SK-MEL-5 (cell line): ENCODE results near the gene AGFG2. TPM values are rescaled to one million over a fixed set of nuclear protein-coding genes. Genes with fewer than 3 reads are reported as not detected.
"Not testable (repeated sequence)": the region's sequence is repeated elsewhere in the genome, so short reads cannot be mapped to it uniquely, and the experiment has no call there.

Experiments used
- DNase-seq: peaks from one replicate; pipeline ENCODE4 v3.0.0-alpha.2; 2016; ENCODE audit warnings: low read depth, low spot score
- in situ Hi-C: cut with HindIII; loops from 2 replicates; pipeline ENCODE4 v1.10.0; 2016; ENCODE audit warnings: low sequenced_read_pairs, high pct_unique_total_duplicates, low pct_unique_long_range_greater_than_20kb
- total RNA-seq: library from RNA; depleted of rRNA; stranded (reverse); fragments of >200 nt; shearing (Covaris generic); gene quantifications from 2 replicates; pipeline ENCODE4 v1.2.3, GENCODE V29; 2014

The AGFG2 gene
- total RNA-seq, 1 experiment from 2014 or later = 18.1 TPM

DNA sequence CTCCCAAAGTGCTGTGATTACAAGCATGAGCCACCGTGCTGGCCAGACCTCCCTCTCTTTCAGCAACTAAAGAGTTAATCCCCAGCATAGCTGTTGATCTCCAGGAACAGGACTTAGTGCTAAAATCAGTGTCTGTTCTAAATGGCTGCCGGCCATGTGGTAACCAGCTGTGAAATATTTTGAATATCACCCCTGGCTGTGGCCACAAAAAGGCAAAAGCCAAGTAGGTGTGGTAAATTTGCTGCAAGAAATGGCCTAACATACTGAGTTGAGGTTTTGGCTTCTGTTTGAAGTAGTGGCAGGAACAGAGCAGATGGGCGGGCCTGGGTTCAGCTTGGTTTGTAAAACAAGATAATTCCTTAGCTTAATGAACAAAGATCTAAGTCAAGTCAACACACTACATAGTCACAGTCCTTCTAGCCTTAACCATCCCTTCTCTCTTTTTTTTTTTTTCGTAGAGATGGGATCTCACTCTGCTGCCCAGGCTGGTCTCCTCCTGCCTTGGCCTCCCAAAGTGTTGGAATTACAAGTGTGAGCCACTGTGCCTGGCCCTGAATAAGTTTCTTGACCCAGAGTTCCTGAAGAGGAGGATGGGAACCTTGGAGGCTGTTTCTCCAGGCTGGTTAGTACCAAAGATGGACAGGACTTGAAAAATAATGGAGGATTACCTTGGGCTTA lies 22.7 kb upstream of the AGFG2 start:
- peak; percentile 68 for DNase-seq
- in situ Hi-C loops = no loop called here

- in situ Hi-C loops = no loop called here
Observed at GRCh38 chr7:100517305-100517704, 21.7 kb upstream of the AGFG2 start.

DNA sequence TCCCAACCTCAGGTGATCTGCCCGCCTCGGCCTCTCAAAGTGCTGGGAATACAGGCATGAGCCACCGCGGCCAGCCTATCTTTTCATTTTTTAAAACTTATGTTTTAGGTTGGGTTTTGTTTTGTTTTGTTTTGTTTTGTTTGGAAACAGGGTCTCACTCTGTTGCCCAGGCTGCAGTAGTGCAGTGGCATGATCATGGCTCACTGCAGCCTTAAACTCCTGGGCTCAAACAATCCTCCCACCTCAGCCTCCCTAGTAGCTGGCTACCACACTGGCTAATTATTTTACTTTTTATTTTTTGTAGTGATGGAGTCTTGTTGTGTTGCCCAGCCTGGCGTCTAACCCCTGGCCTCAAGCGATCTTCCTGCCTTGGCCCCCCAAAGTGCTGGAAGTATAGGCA lies 19.4 kb upstream of the AGFG2 start:
- DNase-seq = no peak
- in situ Hi-C loops = no loop called here

More at GRCh38 chr7:100517305-100517704, 21.7 kb upstream of the AGFG2 start:
- no peak for DNase-seq

- in situ Hi-C loops = no loop called here
Observed at GRCh38 chr7:100520138-100520537, 18.9 kb upstream of the AGFG2 start.

DNA sequence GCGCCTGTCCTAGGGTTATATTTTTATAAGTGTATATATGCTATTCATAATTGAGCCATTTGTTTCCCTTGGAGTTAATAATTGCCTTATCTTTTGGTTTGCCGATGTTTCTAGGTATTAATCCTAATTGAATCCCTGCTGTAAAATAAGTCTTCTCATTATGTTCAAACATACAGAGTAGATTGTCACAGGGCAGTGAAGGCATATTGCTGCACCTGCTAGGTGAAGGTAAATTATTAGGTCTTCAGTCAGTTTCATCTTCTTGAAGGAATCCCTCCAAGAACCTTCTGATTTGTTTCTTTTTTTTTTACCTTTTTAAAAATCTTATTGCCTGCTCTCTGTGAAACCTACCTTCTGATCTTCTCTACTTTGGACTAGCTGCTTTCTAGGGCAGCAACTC lies 17.9 kb upstream of the AGFG2 start:
- in situ Hi-C loops = no loop called here
- DNase-seq = no peak

More at GRCh38 chr7:100520138-100520537, 18.9 kb upstream of the AGFG2 start:
- DNase-seq = no peak

DNA sequence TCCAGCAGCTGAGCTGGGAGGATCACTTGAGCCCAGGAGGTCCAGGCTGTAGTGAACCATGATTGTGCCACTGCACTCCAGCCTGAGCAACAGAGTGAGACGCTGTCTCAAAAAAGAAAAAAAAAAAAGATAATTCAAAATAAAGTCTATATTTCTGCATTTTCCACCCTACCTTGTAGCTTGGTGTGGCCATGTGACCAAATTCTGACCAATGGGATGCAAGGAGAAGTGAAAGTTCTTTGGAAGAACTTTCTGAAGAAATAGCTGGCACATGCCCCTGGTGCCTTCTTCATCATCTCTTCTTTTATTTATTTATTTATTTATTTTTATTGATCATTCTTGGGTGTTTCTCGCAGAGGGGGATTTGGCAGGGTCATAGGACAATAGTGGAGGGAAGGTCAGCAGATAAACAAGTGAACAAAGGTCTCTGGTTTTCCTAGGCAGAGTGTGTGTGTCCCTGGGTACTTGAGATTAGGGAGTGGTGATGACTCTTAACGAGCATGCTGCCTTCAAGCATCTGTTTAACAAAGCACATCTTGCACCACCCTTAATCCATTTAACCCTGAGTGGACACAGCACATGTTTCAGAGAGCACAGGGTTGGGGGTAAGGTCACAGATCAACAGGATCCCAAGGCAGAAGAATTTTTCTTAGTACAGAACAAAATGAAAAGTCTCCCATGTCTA lies 17.0 kb upstream of the AGFG2 start:
- DNase-seq, in situ Hi-C loops: not testable (repeated sequence)

- in situ Hi-C loops, DNase-seq: not testable (repeated sequence)
Observed at GRCh38 chr7:100523192-100523591, 15.8 kb upstream of the AGFG2 start.

- in situ Hi-C loops, DNase-seq: not testable (repeated sequence)
Observed at GRCh38 chr7:100528108-100528866, 10.7 kb upstream of the AGFG2 start.

- in situ Hi-C loops = no loop called here
- no peak for DNase-seq
Observed at GRCh38 chr7:100532165-100533022, 6.6 kb upstream of the AGFG2 start.

DNA sequence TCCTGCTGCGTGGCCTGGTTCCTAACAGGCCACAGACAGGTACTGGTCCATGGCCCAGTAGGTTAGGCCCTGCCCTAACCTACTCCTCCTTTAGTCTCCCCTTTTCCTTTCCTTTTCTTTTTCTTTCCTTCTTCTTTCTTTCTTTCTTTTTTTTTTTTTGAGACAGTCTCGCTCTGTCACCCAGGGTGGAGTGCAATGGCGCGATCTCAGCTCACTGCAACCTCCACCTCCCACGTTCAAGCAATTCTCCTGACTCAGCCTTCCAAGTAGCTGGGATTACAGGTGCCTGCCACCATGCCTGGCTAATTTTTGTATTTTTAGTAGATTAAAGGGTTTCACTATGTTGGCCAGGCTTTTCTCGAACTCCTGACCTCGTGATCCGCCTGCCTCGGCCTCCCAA lies 3.0 kb upstream of the AGFG2 start:
- DNase-seq, in situ Hi-C loops: not testable (repeated sequence)

GRCh38 chr7:100536695-100537094 lies 2.3 kb upstream of the AGFG2 start:
- in situ Hi-C loops, DNase-seq: not testable (repeated sequence)

DNA sequence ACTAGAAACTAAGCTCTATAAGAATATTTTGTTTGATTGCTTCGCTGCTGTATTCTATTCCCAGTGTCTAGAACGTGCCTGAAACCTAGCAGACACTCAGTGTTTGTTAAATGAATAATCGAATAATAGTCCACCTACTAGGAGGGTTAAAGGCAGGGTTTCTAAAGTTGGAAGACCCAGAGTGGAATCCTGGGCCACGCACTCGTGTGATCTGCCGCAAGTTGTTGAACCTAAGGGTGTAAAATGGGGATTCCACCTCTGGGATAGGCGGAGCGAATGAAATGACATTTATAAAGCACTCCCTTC lies 702 bp upstream of the AGFG2 start:
- DNase-seq = no peak
- in situ Hi-C loops = no loop called here

GRCh38 chr7:100539436-100540006 lies 518 bp downstream of the AGFG2 start:
- in situ Hi-C loops = no loop called here
- DNase-seq = no peak

- DNase-seq = no peak
- in situ Hi-C loops = no loop called here
Observed at GRCh38 chr7:100540073-100540723, 1.2 kb downstream of the AGFG2 start.

DNA sequence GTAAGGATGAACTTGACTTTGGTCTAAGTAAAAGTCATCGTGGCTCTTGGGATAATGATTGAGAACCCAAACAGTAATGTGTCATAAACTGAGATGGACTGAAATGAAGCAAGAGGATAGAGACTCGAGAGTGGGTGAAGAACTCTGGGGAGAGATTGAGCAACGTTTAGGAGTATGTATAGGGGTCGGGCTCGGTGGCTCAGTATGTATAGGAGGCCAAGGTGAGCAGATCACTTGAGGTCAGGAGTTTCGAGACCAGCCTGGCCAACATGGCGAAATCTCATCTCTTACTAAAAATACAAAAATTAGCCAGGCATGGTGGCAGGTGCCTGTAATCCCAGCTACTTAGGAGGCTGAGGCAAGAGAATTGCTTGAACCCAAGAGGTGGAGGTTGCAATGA lies 2.3 kb downstream of the AGFG2 start:
- DNase-seq, in situ Hi-C loops: not testable (repeated sequence)

- in situ Hi-C loops = no loop called here
- no peak for DNase-seq
Observed at GRCh38 chr7:100543586-100543985, 4.6 kb downstream of the AGFG2 start.

- in situ Hi-C loops = no loop called here
- no peak for DNase-seq
Observed at GRCh38 chr7:100544386-100544785, 5.4 kb downstream of the AGFG2 start.
